GM13977 (cell line): ENCODE results near the gene ZHX3.

Experiments
- DNase-seq: peaks from one replicate; pipeline ENCODE4 v3.0.0; 2012; ENCODE audit warnings: low spot score
- CTCF ChIP-seq: IDR thresholded peaks from 2 replicates; pipeline ENCODE4 v1.5.1; 2012; ENCODE audit warnings: mild to moderate bottlenecking, control low read depth; ENCODE audit not compliant: insufficient read depth; ENCODE audit errors: extremely low read depth, missing control alignments
- in situ Hi-C: fragments of 300-500 bp; cut with MboI; formaldehyde crosslinking; loops from one replicate; pipeline ENCODE4 v1.12.0; 2022; ENCODE audit warnings: low sequenced_read_pairs, low pct_unique_long_range_greater_than_20kb, mixed read lengths, inconsistent platforms; ENCODE audit not compliant: unreplicated experiment

Gene ZHX3

GRCh38 chr20:41331731-41332130 is 14.2 kb upstream of the ZHX3 start:
- TF ChIP-seq CTCF, result no peak
- DNase-seq, result no peak
- in situ Hi-C loops, result loop anchor here (5.0 kb wide), 1 partner anchor 359 kb away; no protein-coding TSS in a partner anchor

- in situ Hi-C loops, result loop anchor here (5.0 kb wide), 1 partner anchor 359 kb away; no protein-coding TSS in a partner anchor
- DNase-seq, result no peak
- no peak for TF ChIP-seq CTCF
These were observed 13.4 kb upstream of the ZHX3 start for GRCh38 chr20:41330941-41331340.

GRCh38 chr20:41330343-41330720 is 12.8 kb upstream of the ZHX3 start:
- TF ChIP-seq CTCF, result no peak

GRCh38 chr20:41329435-41330342 is 12.2 kb upstream of the ZHX3 start:
- no peak for TF ChIP-seq CTCF
- in situ Hi-C loops, result loop anchor here (5.0 kb wide), 1 partner anchor 357 kb away; no protein-coding TSS in a partner anchor
- DNase-seq, result peak; percentile 62

More at GRCh38 chr20:41330343-41330720, 12.8 kb upstream of the ZHX3 start:
- DNase-seq, result no peak
- in situ Hi-C loops, result loop anchor here (5.0 kb wide), 1 partner anchor 358 kb away; no protein-coding TSS in a partner anchor

GRCh38 chr20:41327178-41327577 is 9.6 kb upstream of the ZHX3 start:
- no peak for TF ChIP-seq CTCF
- no peak for DNase-seq
- in situ Hi-C loops, result no loop called here

- no peak for TF ChIP-seq CTCF
- in situ Hi-C loops, result no loop called here
- no peak for DNase-seq
These were observed 3.4 kb upstream of the ZHX3 start for GRCh38 chr20:41320976-41321375.
